GM23248 (cell line): Measurements from ENCODE around the gene CNKSR3. TPM values are rescaled to one million over a fixed set of nuclear protein-coding genes. Genes with fewer than 3 reads are reported as not detected.
A peak's percentile ranks its signal among the peaks of the same experiment; 100 is the strongest.

Experiments
- DNase-seq: peaks from one replicate; pipeline ENCODE4 v3.0.0-alpha.2; 2015
- H2AFZ ChIP-seq: fragments of 200-600 bp; sonication (generic); 2 replicates; pipeline ENCODE4 v1.6.1; 2016; ENCODE audit warnings: antibody characterized with exemption
- H3F3A ChIP-seq: fragments of 200-600 bp; sonication (generic); 2 replicates; pipeline ENCODE4 v1.6.1; 2016; ENCODE audit warnings: mild to moderate bottlenecking, antibody characterized with exemption, mixed run types; ENCODE audit not compliant: insufficient read depth
- H3K27ac ChIP-seq: fragments of 200-600 bp; sonication (generic); 2 replicates; pipeline ENCODE4 v1.5.1; 2016; ENCODE audit warnings: mild to moderate bottlenecking
- H3K27me3 ChIP-seq: fragments of 200-600 bp; sonication (generic); replicated peaks from 2 replicates; pipeline ENCODE4 v1.6.1; 2016; ENCODE audit warnings: mild to moderate bottlenecking; ENCODE audit not compliant: insufficient read depth
- H3K36me3 ChIP-seq: fragments of 200-600 bp; sonication (generic); 2 replicates; pipeline ENCODE4 v1.6.1; 2016; ENCODE audit warnings: low read depth, mild to moderate bottlenecking
- H3K4me1 ChIP-seq: fragments of 200-600 bp; sonication (generic); 2 replicates; pipeline ENCODE4 v1.6.1; 2016; ENCODE audit warnings: mild to moderate bottlenecking; ENCODE audit not compliant: insufficient read depth
- H3K4me2 ChIP-seq: fragments of 200-600 bp; sonication (generic); one replicate; pipeline ENCODE4 v1.6.1; 2016; ENCODE audit warnings: mild to moderate bottlenecking; ENCODE audit not compliant: unreplicated experiment
- H3K4me3 ChIP-seq: fragments of 200-600 bp; sonication (generic); 2 replicates; pipeline ENCODE4 v1.5.1; 2016; ENCODE audit warnings: mild to moderate bottlenecking
- H3K79me2 ChIP-seq: fragments of 200-600 bp; sonication (generic); 2 replicates; pipeline ENCODE4 v1.6.1; 2016; ENCODE audit warnings: mild to moderate bottlenecking; ENCODE audit not compliant: insufficient read depth
- H3K9ac ChIP-seq: fragments of 200-600 bp; sonication (generic); 2 replicates; pipeline ENCODE4 v1.6.1; 2016; ENCODE audit warnings: mild to moderate bottlenecking
- H3K9me2 ChIP-seq: fragments of 200-600 bp; sonication (generic); 2 replicates; pipeline ENCODE4 v1.6.1; 2016; ENCODE audit warnings: mixed run types, mild to moderate bottlenecking, moderate library complexity; ENCODE audit not compliant: insufficient read depth
- H3K9me3 ChIP-seq: fragments of 200-600 bp; sonication (generic); one replicate; pipeline ENCODE4 v1.6.1; 2017; ENCODE audit warnings: low read depth
- H4K20me1 ChIP-seq: fragments of 200-600 bp; sonication (generic); 2 replicates; pipeline ENCODE4 v1.6.0; 2016; ENCODE audit not compliant: insufficient read depth
- EZH2 ChIP-seq: fragments of 200-600 bp; sonication (generic); IDR thresholded peaks from 2 replicates; pipeline ENCODE4 v1.6.1; 2018; ENCODE audit warnings: antibody characterized with exemption, mild to moderate bottlenecking; ENCODE audit not compliant: insufficient read depth, poor library complexity, severe bottlenecking
- EZH2phosphoT487 ChIP-seq: fragments of 200-600 bp; sonication (generic); IDR thresholded peaks from 2 replicates; pipeline ENCODE4 v1.6.1; 2018; ENCODE audit warnings: antibody characterized with exemption, moderate library complexity, mild to moderate bottlenecking, low read depth; ENCODE audit not compliant: insufficient read depth
- WGBS, 2 experiments: methylation state at CpG; one replicate each; pipeline ENCODE4 v1.1.6; 2015 to 2017; ENCODE audit warnings: low lambda C conversion rate in 2 of 2, low coverage in 1 of 2; ENCODE audit errors: missing lambda C conversion rate in 2 of 2; 5-methylcytosine and 5-hydroxymethylcytosine counted together
- in situ Hi-C: fragments of 300-500 bp; cut with MboI; formaldehyde crosslinking; loops from 2 replicates; pipeline ENCODE4 v1.15.0; 2020
- polyA plus RNA-seq: library from polyadenylated mRNA; unstranded; fragments of >200 nt; fragmentation: Nextera tagmentation; extraction: Ambion mirVana; gene quantifications from 2 replicates; pipeline ENCODE4 v1.2.1, GENCODE V29; 2016
- total RNA-seq: library from RNA; depleted of rRNA; stranded (reverse); fragments of >200 nt; shearing (Covaris generic); gene quantifications from 2 replicates; pipeline ENCODE4 v1.2.3, GENCODE V29; 2014

Gene CNKSR3
- total and polyA plus RNA-seq, 2 experiments from 2014 or later: 1.7 to 1.9 TPM

- Histone ChIP-seq H3K4me1 (no peaks in the 10 kb centered on the region), H3K27ac (no peak overlapping the region), H3K79me2 (no peaks in the 10 kb centered on the region), H4K20me1 (no peaks in the 10 kb centered on the region), H3K9me3 (no peaks in the 10 kb centered on the region), H3K27me3 (peaks cover 2% of the 10 kb centered on the region; the same call in 1 of the 2 replicates), H3K4me2 (no peak overlapping the region), H3K4me3 (no peak overlapping the region), H3K36me3 (no peaks in the 10 kb centered on the region), H3K9ac (no peak overlapping the region), H3K9me2 (no peaks in the 10 kb centered on the region), H3F3A (no peaks in the 10 kb centered on the region), H2AFZ (no peak overlapping the region)
- 29 to 57% methylated on average over 1 of the region's 1 CpG for WGBS, 2 experiments
- no peak for TF ChIP-seq EZH2phosphoT487
- no peak for TF ChIP-seq EZH2
- DNase-seq: no peak
- in situ Hi-C loops: no loop called here
Observed at GRCh38 chr6:154353626-154354025, 156.9 kb downstream of the CNKSR3 start.

GRCh38 chr6:154352898-154353585 is 157.4 kb downstream of the CNKSR3 start:
- H3K27me3 ChIP-seq: peaks cover 3% of the 10 kb centered on the region; the same call in 1 of the 2 replicates
- H3K9me2 ChIP-seq: no peaks in the 10 kb centered on the region
- H3F3A ChIP-seq: no peaks in the 10 kb centered on the region
- in situ Hi-C loops: no loop called here
- H3K79me2 ChIP-seq: no peaks in the 10 kb centered on the region
- no peak for DNase-seq
- 87 to 90% methylated on average over 15 of the region's 15 CpGs for WGBS, 2 experiments
- no peak overlapping the region for H3K4me3 ChIP-seq
- no peaks in the 10 kb centered on the region for H3K36me3 ChIP-seq
- H4K20me1 ChIP-seq: no peaks in the 10 kb centered on the region
- no peak overlapping the region for H3K27ac ChIP-seq
- no peak overlapping the region for H2AFZ ChIP-seq
- no peaks in the 10 kb centered on the region for H3K9me3 ChIP-seq
- H3K9ac ChIP-seq: no peak overlapping the region
- TF ChIP-seq EZH2phosphoT487 (no peak), EZH2 (no peak)
- no peaks in the 10 kb centered on the region for H3K4me1 ChIP-seq
- no peak overlapping the region for H3K4me2 ChIP-seq

- 69 to 76% methylated on average over 3 of the region's 3 CpGs for WGBS, 2 experiments
- Histone ChIP-seq H3K9ac (no peak overlapping the region), H2AFZ (no peak overlapping the region), H3K27ac (no peak overlapping the region), H3K9me2 (no peaks in the 10 kb centered on the region), H4K20me1 (no peaks in the 10 kb centered on the region), H3K9me3 (no peaks in the 10 kb centered on the region), H3K4me2 (no peak overlapping the region), H3K4me3 (no peak overlapping the region), H3K4me1 (no peaks in the 10 kb centered on the region), H3K79me2 (no peaks in the 10 kb centered on the region), H3K27me3 (peaks cover 9% of the 10 kb centered on the region; the same call in 1 of the 2 replicates), H3K36me3 (no peaks in the 10 kb centered on the region), H3F3A (no peaks in the 10 kb centered on the region)
- TF ChIP-seq EZH2phosphoT487 (no peak), EZH2 (no peak)
- in situ Hi-C loops: no loop called here
- peak; percentile 44 for DNase-seq
Observed at GRCh38 chr6:154350293-154350692, 160.2 kb downstream of the CNKSR3 start.

DNA sequence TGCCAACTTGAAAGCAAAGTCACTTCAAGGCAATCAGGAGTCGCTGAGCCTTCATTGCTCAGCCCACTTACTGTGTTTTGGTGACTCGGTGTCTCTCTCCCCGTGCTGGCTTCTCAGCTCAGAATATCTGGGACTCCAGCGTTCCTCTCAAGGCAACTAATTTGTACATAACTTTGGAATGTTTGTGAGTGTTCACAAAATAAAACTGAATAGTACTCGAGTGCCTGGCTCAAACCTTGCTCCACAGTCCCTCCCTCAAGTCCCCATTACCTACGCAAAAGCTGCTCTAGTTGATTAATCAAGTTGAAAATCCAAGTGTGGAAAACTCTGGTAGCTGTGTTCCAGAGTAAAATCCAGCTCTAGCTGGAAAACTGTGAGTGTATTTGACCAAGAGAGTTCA is 162.5 kb downstream of the CNKSR3 start:
- Histone ChIP-seq H3F3A (no peaks in the 10 kb centered on the region), H3K27ac (no peak overlapping the region), H3K4me1 (no peaks in the 10 kb centered on the region), H3K27me3 (peaks cover 9% of the 10 kb centered on the region; the same call in 1 of the 2 replicates), H3K79me2 (no peaks in the 10 kb centered on the region), H3K9me2 (no peaks in the 10 kb centered on the region), H3K4me3 (no peak overlapping the region), H4K20me1 (no peaks in the 10 kb centered on the region), H3K36me3 (no peaks in the 10 kb centered on the region), H2AFZ (no peak overlapping the region), H3K9ac (no peak overlapping the region), H3K9me3 (no peaks in the 10 kb centered on the region), H3K4me2 (no peak overlapping the region)
- TF ChIP-seq EZH2: no peak
- TF ChIP-seq EZH2phosphoT487: no peak
- WGBS, 2 experiments: 61 to 62% methylated on average over 6 of the region's 6 CpGs
- peak; percentile 21 for DNase-seq
- in situ Hi-C loops: loop anchor here (10.0 kb wide), 1 partner anchor 193 kb away; no protein-coding TSS in a partner anchor
